ENCODE results near the gene PGP. TPM values are rescaled to one million over a fixed set of nuclear protein-coding genes. Genes with fewer than 3 reads are reported as not detected.
A peak's percentile ranks its signal among the peaks of the same experiment; 100 is the strongest.

The PGP gene
- total RNA-seq, 1 experiment from 2014 or later = 38.3 TPM

DNA sequence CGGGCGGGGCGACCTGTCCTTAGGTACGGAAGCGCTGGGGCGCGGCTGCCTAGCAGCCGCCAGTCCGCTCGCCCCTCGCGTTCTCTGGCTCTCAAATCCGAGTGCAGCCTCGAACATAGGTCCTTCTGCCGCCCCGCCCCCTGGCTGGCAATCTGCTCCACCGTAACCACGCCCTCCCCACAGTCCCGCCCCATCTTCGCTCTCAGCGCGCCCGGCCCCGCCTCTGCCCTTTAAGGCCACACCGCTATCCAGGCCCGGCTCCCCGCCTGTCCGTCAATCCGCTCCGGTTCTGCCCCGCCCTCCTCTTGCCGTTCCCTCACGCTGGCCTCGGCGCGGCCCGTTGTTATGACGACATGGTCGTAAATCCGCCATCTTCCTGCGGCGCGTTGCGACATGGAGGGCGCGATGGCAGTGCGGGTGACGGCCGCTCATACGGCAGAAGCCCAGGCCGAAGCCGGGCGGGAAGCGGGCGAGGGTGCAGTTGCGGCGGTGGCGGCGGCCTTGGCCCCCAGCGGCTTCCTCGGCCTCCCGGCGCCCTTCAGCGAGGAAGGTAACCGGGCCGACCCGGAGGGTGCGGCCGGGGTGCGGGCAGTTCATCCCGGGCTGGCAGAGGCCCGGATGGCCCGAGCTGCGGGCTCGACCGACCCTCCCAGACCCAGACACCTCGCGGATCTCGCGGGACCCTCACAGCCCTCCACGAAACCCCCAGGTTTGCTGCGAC, 8.7 kb upstream of the PGP start, which contains the start of gene E4F1:
Gene E4F1 (plus strand): TSS at position 371 of the 721 bp plus-strand sequence. CDS start 23 bp downstream, at position 394.
- no peaks in the 10 kb centered on the region; the same call in 1 of the 2 replicates for H3K27me3 ChIP-seq (ENCODE audit: insufficient read depth, low read length)
- H4K91ac ChIP-seq (ENCODE audit: insufficient read length, low read depth, low read length) = no peak within 1 kb of the TSS
- H3K79me2 ChIP-seq (ENCODE audit: insufficient read depth, low read length) = peaks cover 5% of the 10 kb centered on the region; the same call in 1 of the 2 replicates
- H2AK5ac ChIP-seq (ENCODE audit: insufficient read length, low read length) = no peak within 1 kb of the TSS
- no peak for TF ChIP-seq CTCF (conservative IDR thresholded peaks at IDR 0.05)
- Mint-ChIP-seq H3K27ac (peak within 1 kb of the TSS in 2 of 3 experiments; percentile 55 to 75; a peak in 3 of 7 replicates), H3K4me1 (peaks cover 3% of the 10 kb centered on the region in 2 experiments; a peak in 2 of 4 replicates), H3K36me3 (ENCODE audit: insufficient read depth in 1 of 3, low read depth in 3 of 3) (peaks cover 0 to 3% (median 0%) of the 10 kb centered on the region in 3 experiments; a peak in 3 of 7 replicates), H3K4me3 (peak within 1 kb of the TSS; percentile 80 to 84), H3K9me3 (no peaks in the 10 kb centered on the region), H3K27me3 (ENCODE audit: low read depth) (no peaks in the 10 kb centered on the region)
- no peak within 1 kb of the TSS for H2BK120ac ChIP-seq (ENCODE audit: low read depth, low read length, poor library complexity, severe bottlenecking)
- no peak within 1 kb of the TSS for H2BK12ac ChIP-seq (ENCODE audit: insufficient read length, low read depth, low read length)
- no peak within 1 kb of the TSS for H3K23ac ChIP-seq (ENCODE audit: insufficient read length, low read depth, low read length)
- DNase-seq = peak; percentile 100
- peak within 1 kb of the TSS; percentile 27 for H3K18ac ChIP-seq (ENCODE audit: insufficient read length, low read depth, low read length)
- no peaks in the 10 kb centered on the region for H3K79me1 ChIP-seq (ENCODE audit: insufficient read depth, low read depth, low read length, poor library complexity, severe bottlenecking)
- H3K4ac ChIP-seq (ENCODE audit: low read depth, low read length) = no peak within 1 kb of the TSS
- WGBS (ENCODE audit: extremely low coverage, insufficient read length, low lambda C conversion rate) = no CpG with 5 or more reads among the region's 82 CpGs
- peak within 1 kb of the TSS; percentile 36; the same call in 1 of the 2 replicates for H3K14ac ChIP-seq (ENCODE audit: insufficient read depth, low read length)
- no peak within 1 kb of the TSS for H2AFZ ChIP-seq (ENCODE audit: low read length)
- H4K8ac ChIP-seq (replicated peaks; ENCODE audit: insufficient read length, low read depth, low read length) = no peak within 1 kb of the TSS
- no peaks in the 10 kb centered on the region for H4K20me1 ChIP-seq (ENCODE audit: control insufficient read depth, insufficient read depth, insufficient read length)
- no peak within 1 kb of the TSS for H3K27ac ChIP-seq (ENCODE audit: insufficient read length, low read depth, low read length)
- peak within 1 kb of the TSS; percentile 56 for H3K4me2 ChIP-seq (ENCODE audit: insufficient read depth, insufficient read length, low read length)
- no peak within 1 kb of the TSS for H2BK5ac ChIP-seq (ENCODE audit: insufficient read length, low read length)
- H4K5ac ChIP-seq (ENCODE audit: insufficient read length, low read depth, low read length) = no peak within 1 kb of the TSS
- H3K9me3 ChIP-seq (ENCODE audit: control insufficient read depth, low read depth, low read length) = no peaks in the 10 kb centered on the region
- H3K4me1 ChIP-seq (ENCODE audit: insufficient read depth, low read length) = no peaks in the 10 kb centered on the region
- H3T11ph ChIP-seq (ENCODE audit: low read length) = no peak within 1 kb of the TSS
- no peak within 1 kb of the TSS for H2BK20ac ChIP-seq (ENCODE audit: low read depth, low read length, poor library complexity, severe bottlenecking)
- H3K23me2 ChIP-seq (ENCODE audit: insufficient read length, low read depth, low read length, poor library complexity, severe bottlenecking) = no peaks in the 10 kb centered on the region
- no peak within 1 kb of the TSS for H2BK15ac ChIP-seq (ENCODE audit: low read depth, low read length)
- peak within 1 kb of the TSS; percentile 60 for H3K9ac ChIP-seq (ENCODE audit: extremely low read depth, insufficient read length, low read length)
- H3K56ac ChIP-seq (ENCODE audit: insufficient read length, low read depth, low read length) = no peak within 1 kb of the TSS

Data from H9 (cell line).